ENCODE data around the gene AUNIP.

The AUNIP gene

DNA sequence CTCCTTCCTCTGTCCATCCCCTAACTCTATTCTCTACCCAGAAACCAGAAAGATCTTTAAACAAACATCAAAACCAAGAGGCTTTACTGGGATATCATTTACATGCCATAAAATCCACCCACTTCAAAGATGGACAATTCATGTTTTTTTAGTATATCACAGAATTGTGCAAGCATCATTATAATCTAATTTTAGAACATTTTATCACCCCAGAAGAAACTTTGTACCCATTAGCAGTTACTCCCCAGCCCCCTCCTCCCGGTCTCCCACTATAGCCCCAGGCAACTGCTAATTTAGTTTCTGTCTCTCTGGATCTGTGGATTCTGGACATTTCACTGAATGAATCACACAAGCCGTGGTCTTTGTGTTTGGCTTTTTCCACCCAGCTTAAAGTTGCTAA is 64.0 kb downstream of the AUNIP start:
- Histone ChIP-seq H3K4me2 (ENCODE audit: low read length) (no peak overlapping the region), H3K9me3 (replicated peaks; ENCODE audit: low read length) (no peaks in the 10 kb centered on the region), H3K4me3 (ENCODE audit: low read length) (no peak overlapping the region), H3K27me3 (ENCODE audit: control insufficient read depth, insufficient read depth, low read length) (peaks cover 34% of the 10 kb centered on the region), H3K4me1 (ENCODE audit: control insufficient read depth, insufficient read depth, low read length) (no peaks in the 10 kb centered on the region), H3K9ac (ENCODE audit: low read depth, low read length) (no peak overlapping the region), H3K36me3 (ENCODE audit: insufficient read depth, low read length) (no peaks in the 10 kb centered on the region)

DNA sequence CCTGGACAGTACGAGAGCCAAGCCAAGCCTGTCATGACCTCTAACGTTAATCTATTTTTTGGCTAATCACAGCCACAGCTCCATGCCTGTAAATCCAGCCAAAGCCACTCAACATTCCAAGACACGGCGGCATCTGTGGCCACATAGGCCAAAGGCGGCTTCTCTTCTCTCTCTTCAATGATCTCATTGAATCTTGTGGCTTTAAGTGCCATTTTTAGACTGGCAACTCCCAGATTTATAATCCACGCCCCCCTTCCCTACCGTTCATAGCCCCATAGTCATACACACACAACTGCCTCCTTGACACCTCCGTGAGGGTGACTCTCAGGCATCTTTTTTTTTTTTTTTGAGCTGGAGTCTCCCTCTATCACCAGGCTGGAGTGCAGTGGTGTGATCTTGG is 64.9 kb downstream of the AUNIP start:
- Histone ChIP-seq H3K9me3 (replicated peaks; ENCODE audit: low read length) (no peaks in the 10 kb centered on the region), H3K4me2 (ENCODE audit: low read length) (no peak overlapping the region), H3K4me1 (ENCODE audit: control insufficient read depth, insufficient read depth, low read length) (no peaks in the 10 kb centered on the region), H3K27me3 (ENCODE audit: control insufficient read depth, insufficient read depth, low read length) (peaks cover 43% of the 10 kb centered on the region), H3K4me3 (ENCODE audit: low read length) (no peak overlapping the region), H3K36me3 (ENCODE audit: insufficient read depth, low read length) (no peaks in the 10 kb centered on the region), H3K9ac (ENCODE audit: low read depth, low read length) (no peak overlapping the region)

DNA sequence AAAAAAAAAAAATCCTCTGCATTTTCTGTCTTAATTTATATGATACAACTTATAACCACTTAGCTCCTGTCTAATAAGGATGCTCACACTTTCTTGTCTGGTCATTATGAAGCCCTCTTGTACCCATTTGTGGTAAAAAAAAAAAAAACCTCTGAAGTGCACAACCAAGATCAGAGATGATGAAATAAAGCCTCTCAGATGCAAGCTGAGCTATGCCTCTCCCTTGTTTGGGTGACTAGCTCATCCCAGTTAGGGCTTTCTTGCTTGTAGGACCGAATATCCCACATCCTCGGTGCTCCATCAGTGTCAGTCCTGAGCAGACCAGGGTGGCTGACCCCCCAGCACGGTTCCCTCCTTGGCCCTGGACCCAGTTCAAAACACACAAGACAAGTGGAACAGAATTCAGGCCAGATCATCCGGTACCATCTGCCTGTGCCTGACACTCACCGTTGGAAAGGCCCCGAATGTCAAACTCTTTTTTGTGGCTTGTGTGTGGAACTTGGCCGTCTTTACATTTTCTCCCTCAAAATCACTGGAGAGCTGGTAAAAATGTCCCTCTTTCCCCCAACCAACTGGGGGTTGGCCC is 65.6 kb downstream of the AUNIP start:
- Histone ChIP-seq H3K4me1 (ENCODE audit: control insufficient read depth, insufficient read depth, low read length) (no peaks in the 10 kb centered on the region), H3K4me2 (ENCODE audit: low read length) (no peak overlapping the region), H3K36me3 (ENCODE audit: insufficient read depth, low read length) (no peaks in the 10 kb centered on the region), H3K4me3 (ENCODE audit: low read length) (no peak overlapping the region), H3K9me3 (replicated peaks; ENCODE audit: low read length) (no peaks in the 10 kb centered on the region), H3K9ac (ENCODE audit: low read depth, low read length) (no peak overlapping the region), H3K27me3 (ENCODE audit: control insufficient read depth, insufficient read depth, low read length) (peaks cover 47% of the 10 kb centered on the region)

DNA sequence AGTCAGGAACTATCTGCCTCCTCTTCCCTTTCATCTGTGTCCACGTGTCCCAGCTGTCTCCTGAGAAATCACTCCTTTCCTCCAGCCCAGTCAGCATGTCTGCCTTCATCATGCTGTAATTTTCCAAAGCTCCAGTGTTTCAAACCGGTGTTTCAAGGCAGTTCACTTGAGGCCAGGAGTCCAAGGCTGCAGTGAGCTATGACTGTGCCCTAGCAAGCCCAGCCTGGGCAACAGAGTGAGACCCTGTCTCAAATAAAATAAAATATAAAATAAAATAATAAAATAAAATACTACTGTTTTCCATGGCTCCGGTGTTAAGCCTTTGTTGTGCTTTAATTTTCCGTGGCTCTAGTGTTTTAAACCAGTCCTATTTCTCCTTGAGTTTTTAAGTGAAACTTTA is 67.1 kb downstream of the AUNIP start:
- Histone ChIP-seq H3K4me1 (ENCODE audit: control insufficient read depth, insufficient read depth, low read length) (peaks cover 8% of the 10 kb centered on the region), H3K27me3 (ENCODE audit: control insufficient read depth, insufficient read depth, low read length) (peaks cover 52% of the 10 kb centered on the region), H3K9me3 (replicated peaks; ENCODE audit: low read length) (no peaks in the 10 kb centered on the region), H3K36me3 (ENCODE audit: insufficient read depth, low read length) (no peaks in the 10 kb centered on the region), H3K9ac (ENCODE audit: low read depth, low read length) (no peak overlapping the region), H3K4me2 (ENCODE audit: low read length) (no peak overlapping the region), H3K4me3 (ENCODE audit: low read length) (no peak overlapping the region)

DNA sequence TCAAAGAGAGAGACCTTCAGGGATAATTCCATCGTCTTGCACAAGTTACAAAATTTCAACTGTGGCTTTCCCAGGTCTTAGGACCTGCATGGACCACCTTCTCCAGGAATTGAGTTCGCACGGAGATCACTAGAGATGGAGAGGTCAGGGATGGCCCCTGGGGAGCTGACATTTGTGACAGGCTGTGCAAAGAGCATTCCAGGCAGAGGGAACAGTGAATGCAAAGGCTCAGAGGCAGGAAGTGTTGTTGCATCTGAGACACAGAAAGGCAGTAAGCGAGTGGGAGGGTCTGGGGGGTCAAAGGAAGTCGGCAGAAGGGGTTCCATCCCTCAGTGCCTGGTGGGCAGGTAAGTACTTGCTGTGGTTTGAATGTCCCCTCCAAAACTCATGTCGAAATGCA is 68.8 kb downstream of the AUNIP start:
- peaks cover 55% of the 10 kb centered on the region for H3K27me3 ChIP-seq (ENCODE audit: control insufficient read depth, insufficient read depth, low read length)
- H3K9me3 ChIP-seq (replicated peaks; ENCODE audit: low read length) = no peaks in the 10 kb centered on the region
- H3K4me2 ChIP-seq (ENCODE audit: low read length) = no peak overlapping the region
- H3K36me3 ChIP-seq (ENCODE audit: insufficient read depth, low read length) = no peaks in the 10 kb centered on the region
- H3K4me1 ChIP-seq (ENCODE audit: control insufficient read depth, insufficient read depth, low read length) = peaks cover 10% of the 10 kb centered on the region
- no peak overlapping the region for H3K9ac ChIP-seq (ENCODE audit: low read depth, low read length)
- H3K4me3 ChIP-seq (ENCODE audit: low read length) = no peak overlapping the region

DNA sequence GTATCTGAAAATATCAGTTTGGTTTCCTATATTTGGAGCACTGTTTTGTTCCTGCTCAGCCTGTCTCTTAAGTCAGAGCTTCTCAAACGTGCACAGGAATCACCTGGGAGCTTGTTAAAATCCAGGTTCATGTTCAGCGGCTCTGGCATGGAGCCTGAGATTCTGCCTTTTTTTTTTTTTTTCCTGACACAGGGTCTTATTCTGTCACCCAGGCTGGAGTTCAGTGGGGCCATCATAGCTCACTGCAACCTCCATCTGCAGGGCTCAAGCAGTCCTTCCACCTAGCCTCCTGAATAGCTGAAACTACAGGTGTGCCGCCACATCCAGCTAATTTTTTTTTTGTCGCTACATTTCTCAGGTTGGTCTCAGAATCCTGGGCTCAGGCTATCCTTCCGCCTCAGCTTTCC is 71.5 kb downstream of the AUNIP start:
- Histone ChIP-seq H3K4me2 (ENCODE audit: low read length) (no peak overlapping the region), H3K9ac (ENCODE audit: low read depth, low read length) (no peak overlapping the region), H3K4me3 (ENCODE audit: low read length) (no peak overlapping the region), H3K9me3 (replicated peaks; ENCODE audit: low read length) (no peaks in the 10 kb centered on the region), H3K36me3 (ENCODE audit: insufficient read depth, low read length) (no peaks in the 10 kb centered on the region), H3K27me3 (ENCODE audit: control insufficient read depth, insufficient read depth, low read length) (peaks cover 62% of the 10 kb centered on the region), H3K4me1 (ENCODE audit: control insufficient read depth, insufficient read depth, low read length) (peaks cover 10% of the 10 kb centered on the region)

DNA sequence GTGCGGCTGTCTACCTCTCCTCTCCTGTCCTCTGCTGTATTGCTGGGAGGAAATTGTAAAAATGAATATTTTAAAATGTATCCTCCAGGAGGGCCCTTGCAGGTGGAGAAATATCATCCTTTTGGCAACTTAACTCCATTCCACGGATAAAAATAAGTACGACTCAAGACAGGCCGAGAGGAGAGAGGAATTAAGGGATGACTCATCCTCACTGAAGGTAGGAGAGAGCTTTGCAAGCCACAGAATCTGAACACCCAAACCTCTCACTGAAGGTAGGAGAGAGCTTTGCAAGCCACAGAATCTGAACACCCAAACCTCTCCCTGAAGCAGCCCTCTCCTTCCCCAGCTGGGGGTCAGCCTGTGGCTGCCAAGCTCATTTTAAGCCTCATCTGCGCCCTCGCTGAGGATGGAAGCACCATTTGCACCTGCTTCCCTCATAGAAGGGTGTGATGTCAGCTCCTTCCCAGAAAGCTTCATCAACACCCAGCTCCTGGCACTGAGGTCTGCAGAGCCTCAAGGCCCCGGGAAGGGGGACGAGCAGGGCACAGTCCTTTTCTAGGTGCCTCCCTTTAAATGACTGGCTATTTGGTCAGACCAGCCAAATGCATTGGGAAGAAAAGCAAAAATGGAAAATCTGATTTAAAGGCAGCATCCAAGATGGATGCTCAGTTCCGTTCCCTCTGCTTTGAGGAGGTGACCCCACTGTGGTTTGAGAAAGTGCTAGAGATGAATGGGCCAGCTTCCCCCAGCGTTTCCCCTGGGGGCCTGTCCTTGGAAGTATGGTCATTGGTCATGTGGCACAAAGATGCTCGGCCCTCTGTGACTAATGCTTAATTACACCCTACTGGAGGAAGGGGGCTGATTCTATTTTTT is 72.1 kb downstream of the AUNIP start:
- Histone ChIP-seq H3K4me1 (ENCODE audit: control insufficient read depth, insufficient read depth, low read length) (peaks cover 10% of the 10 kb centered on the region), H3K4me3 (ENCODE audit: low read length) (no peak overlapping the region), H3K27me3 (ENCODE audit: control insufficient read depth, insufficient read depth, low read length) (peaks cover 68% of the 10 kb centered on the region), H3K4me2 (ENCODE audit: low read length) (no peak overlapping the region), H3K36me3 (ENCODE audit: insufficient read depth, low read length) (no peaks in the 10 kb centered on the region), H3K9me3 (replicated peaks; ENCODE audit: low read length) (no peaks in the 10 kb centered on the region), H3K9ac (ENCODE audit: low read depth, low read length) (no peak overlapping the region)

DNA sequence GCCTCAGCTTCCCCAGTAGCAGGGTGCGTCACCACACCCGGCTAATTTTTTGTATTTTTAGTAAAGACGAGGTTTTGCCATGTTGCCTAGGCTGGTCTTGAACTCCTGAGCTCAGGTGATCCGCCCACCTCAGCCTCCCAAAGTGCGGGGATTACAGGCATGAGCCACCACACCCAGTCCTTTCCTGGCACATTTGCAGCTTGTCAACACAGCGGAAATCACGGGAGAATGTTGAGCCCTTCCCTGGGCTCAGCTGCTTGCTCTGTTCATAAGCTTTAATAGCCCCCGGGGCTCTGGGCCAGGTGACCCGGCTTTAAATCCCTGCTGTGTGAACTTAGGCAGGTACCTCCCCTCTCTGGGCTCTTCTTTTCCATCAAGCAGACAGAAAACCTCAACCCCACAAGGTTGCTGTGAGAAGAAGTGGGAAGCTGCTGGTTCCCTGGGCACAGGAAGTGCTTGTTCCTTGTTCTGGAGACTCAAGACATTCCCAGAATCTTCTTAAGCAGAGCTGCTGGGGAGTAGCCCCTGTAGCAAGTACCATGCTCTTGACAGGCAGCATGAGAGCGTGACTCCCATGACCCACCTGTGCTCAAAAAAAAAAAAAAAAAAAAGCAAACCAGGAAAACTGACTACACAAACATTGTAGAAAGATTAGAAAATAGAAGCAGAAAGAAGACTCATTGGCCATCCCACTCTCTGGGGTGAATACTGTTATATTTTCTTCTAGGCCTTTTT is 73.8 kb downstream of the AUNIP start:
- no peaks in the 10 kb centered on the region for H3K36me3 ChIP-seq (ENCODE audit: insufficient read depth, low read length)
- no peaks in the 10 kb centered on the region for H3K9me3 ChIP-seq (replicated peaks; ENCODE audit: low read length)
- H3K9ac ChIP-seq (ENCODE audit: low read depth, low read length) = no peak overlapping the region
- peaks cover 54% of the 10 kb centered on the region for H3K27me3 ChIP-seq (ENCODE audit: control insufficient read depth, insufficient read depth, low read length)
- H3K4me1 ChIP-seq (ENCODE audit: control insufficient read depth, insufficient read depth, low read length) = peaks cover 10% of the 10 kb centered on the region
- no peak overlapping the region for H3K4me2 ChIP-seq (ENCODE audit: low read length)
- no peak overlapping the region for H3K4me3 ChIP-seq (ENCODE audit: low read length)

DNA sequence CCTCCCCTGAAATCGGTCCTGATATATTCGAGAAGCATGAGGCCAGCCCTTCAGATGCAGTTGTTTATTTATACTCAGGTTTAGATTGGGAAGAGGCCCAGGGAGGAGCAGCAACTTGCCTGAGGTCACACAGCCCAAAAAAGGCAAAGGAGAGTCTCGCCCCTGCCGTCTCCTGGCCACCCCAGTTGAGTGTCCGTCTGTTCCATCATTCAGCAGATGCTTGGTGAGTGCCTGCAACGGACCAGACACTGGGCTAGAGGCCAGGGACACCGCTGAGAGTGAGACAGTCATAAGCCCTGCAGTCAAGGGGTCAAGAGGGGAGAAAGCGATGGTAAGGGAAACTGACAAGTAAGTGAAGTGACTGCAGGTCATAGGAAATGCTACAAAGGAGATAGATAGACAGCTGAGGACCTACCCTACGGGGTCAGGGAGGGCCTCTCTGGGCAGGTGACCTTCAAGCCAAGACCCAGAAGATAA is 74.6 kb downstream of the AUNIP start:
- Histone ChIP-seq H3K4me3 (ENCODE audit: low read length) (no peak overlapping the region), H3K36me3 (ENCODE audit: insufficient read depth, low read length) (no peaks in the 10 kb centered on the region), H3K4me2 (ENCODE audit: low read length) (no peak overlapping the region), H3K27me3 (ENCODE audit: control insufficient read depth, insufficient read depth, low read length) (peaks cover 45% of the 10 kb centered on the region), H3K9me3 (replicated peaks; ENCODE audit: low read length) (no peaks in the 10 kb centered on the region), H3K9ac (ENCODE audit: low read depth, low read length) (no peak overlapping the region), H3K4me1 (ENCODE audit: control insufficient read depth, insufficient read depth, low read length) (peaks cover 10% of the 10 kb centered on the region)
